Measurements from ENCODE around the gene OR52E6.

Gene OR52E6

GRCh38 chr11:5841797-5842196 is at the start of gene OR52E6:
Gene OR52E6, minus strand, starts transcription at chr11:5841897. Its CDS starts 0 bp downstream, at chr11:5841897.
- no peak for DNase-seq

GRCh38 chr11:5891216-5891800 is 49.6 kb upstream of the OR52E6 start:
- DNase-seq = peak; percentile 76 to 83

GRCh38 chr11:5887661-5888060 is 46.0 kb upstream of the OR52E6 start:
- DNase-seq = no peak

GRCh38 chr11:5887172-5887571 is 45.5 kb upstream of the OR52E6 start:
- DNase-seq = no peak

- no peak for DNase-seq
These were observed 40.1 kb upstream of the OR52E6 start for GRCh38 chr11:5881756-5882155.

- no peak for DNase-seq
These were observed 38.6 kb upstream of the OR52E6 start, which contains the start of gene OR52E4 for GRCh38 chr11:5880329-5880728. Gene OR52E4, plus strand, starts transcription at chr11:5880629. Its CDS starts 3,664 bp downstream, at chr11:5884293.

- DNase-seq = no peak
These were observed 36.9 kb upstream of the OR52E6 start for GRCh38 chr11:5878564-5878963.

- no peak for DNase-seq
These were observed 24.1 kb upstream of the OR52E6 start for GRCh38 chr11:5865826-5866225.

- DNase-seq = no peak
These were observed 15.9 kb upstream of the OR52E6 start, which contains the start of gene OR52E8 for GRCh38 chr11:5857590-5857989. Gene OR52E8, minus strand, starts transcription at chr11:5857690. Its CDS starts 0 bp downstream, at chr11:5857690.

- no peak for DNase-seq
These were observed 9.3 kb upstream of the OR52E6 start for GRCh38 chr11:5851002-5851401.

- DNase-seq = no peak
These were observed 6.0 kb upstream of the OR52E6 start for GRCh38 chr11:5847711-5848110.

- no peak for DNase-seq
These were observed 5.0 kb upstream of the OR52E6 start for GRCh38 chr11:5846701-5847100.

- no peak for DNase-seq
These were observed 4.0 kb downstream of the OR52E6 start for GRCh38 chr11:5837695-5838094.

GRCh38 chr11:5833446-5833845 is 8.3 kb downstream of the OR52E6 start:
- no peak for DNase-seq

- DNase-seq = no peak
These were observed 10.4 kb downstream of the OR52E6 start for GRCh38 chr11:5831196-5831829.

GRCh38 chr11:5818245-5818886 is 23.3 kb downstream of the OR52E6 start:
- no peak for DNase-seq

- peak; percentile 2 to 13 for DNase-seq
These were observed 26.2 kb downstream of the OR52E6 start for GRCh38 chr11:5815534-5815933.

- DNase-seq = no peak
These were observed 31.5 kb downstream of the OR52E6 start for GRCh38 chr11:5809905-5810795.

GRCh38 chr11:5809122-5809519 is 32.6 kb downstream of the OR52E6 start:
- peak; percentile 14 to 15 for DNase-seq

- DNase-seq = peak; percentile 59 to 74
These were observed 33.1 kb downstream of the OR52E6 start, which contains the start of gene OR52N2 for GRCh38 chr11:5808500-5809121. Gene OR52N2, plus strand, starts transcription at chr11:5808924. Its CDS starts 11,412 bp downstream, at chr11:5820336.

- no peak for DNase-seq
These were observed 34.1 kb downstream of the OR52E6 start for GRCh38 chr11:5807580-5807979.

- DNase-seq = no peak
These were observed 37.7 kb downstream of the OR52E6 start for GRCh38 chr11:5803982-5804381.
